Inflammatory macrophage (primary cell): ENCODE measurements around the gene PELI3.
"Not testable (repeated sequence)": the region's sequence is repeated elsewhere in the genome, so short reads cannot be mapped to it uniquely, and the experiment has no call there.

Source experiments
- DNase-seq, 2 donors: peaks; one replicate each; pipeline ENCODE4 v3.0.0-alpha.2; 2020 to 2022

The PELI3 gene

DNA sequence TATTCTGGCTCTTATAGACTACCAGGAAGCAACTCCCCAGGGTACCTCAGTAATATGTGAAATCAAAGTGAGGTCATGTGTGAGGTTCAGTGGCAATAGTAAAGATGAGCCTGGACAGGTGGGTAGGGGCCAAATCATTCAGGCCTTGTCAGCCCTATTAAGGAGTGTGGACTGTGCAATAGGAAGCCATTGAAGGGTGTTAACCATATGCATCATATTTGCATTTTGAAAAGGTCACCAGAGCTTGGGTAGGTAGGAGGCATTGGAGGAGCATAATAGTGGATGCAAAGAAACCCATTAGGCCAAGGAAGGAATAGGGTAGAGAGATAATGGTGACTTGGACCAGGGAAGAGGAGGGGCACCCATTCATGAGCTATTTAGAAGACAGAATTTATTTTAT, 19.7 kb upstream of the PELI3 start:
- DNase-seq, result no peak

DNA sequence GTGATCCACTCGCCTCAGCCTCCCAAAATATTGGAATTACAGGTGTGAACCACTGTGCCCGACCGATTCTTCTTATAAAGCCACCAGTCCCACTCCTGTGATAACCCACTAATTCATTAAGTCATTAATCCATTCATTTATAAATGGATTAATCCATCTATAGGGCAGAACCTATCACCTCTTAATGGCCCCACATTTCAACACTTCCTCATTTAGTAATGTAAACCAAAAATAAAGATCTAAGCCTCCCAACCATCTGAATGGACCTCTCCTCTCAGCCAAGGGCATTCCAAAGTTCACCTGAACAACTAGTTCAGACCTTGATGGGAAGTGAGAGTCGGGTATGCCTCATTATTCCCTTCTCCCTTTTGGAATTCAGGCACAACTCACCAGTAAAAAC, 18.2 kb upstream of the PELI3 start:
- DNase-seq, result no peak

DNA sequence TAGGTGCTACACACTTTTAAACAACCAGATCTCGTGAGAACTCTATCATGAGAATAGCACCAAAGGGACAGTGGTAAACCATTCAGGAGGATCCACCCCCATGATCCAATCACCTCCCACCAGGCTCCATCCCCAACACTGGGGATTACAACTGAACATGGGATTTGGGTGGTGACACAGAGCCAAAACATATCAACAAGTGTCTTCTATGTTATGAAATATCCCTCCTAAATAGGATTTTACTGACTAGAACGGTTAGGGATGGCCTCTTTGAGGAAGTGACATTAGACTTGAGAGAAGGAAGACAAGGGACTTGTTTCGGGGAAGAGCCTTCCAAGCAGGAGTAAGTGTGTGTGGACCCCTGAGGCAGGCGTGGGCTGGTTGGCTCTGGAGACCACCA, 16.1 kb upstream of the PELI3 start:
- peak; percentile 77 to 79 for DNase-seq

DNA sequence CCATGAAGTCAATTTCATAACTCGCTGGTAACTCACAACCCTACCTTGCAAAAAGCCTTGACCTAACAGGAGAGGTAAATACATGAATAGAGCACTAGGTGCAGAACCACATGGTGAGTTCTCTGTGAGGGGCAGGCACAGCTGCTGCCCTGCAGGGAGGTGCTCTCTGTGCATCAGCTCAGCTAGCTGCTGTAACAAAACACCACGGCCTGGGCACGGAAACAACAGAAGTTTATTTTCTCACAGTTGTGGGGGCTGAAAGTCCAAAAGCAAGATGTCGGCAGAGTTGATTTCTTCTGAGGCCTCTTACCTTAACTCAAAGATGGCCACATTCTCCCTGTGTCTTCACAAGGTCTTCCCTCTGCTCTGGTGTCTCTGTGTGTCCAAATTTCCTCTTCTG, 15.0 kb upstream of the PELI3 start:
- DNase-seq, result no peak

DNA sequence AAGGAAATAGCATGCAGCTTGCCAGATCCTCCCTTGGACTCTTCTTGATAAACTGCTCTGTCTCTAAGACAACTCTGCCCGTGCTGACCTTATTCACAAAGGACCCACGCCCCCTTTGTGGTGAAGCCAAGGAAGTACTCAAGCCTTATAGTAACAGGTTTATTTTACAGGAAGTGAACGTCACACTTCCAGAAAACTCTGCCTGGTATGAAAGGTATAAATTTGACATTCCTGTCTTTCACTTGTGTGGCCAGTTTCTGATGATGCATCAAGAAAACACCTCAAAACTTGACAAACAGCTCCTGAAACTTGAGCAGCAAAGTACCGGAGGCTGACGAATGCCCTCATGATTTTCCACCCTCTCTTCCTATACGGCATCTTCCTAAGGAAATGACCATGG, 12.5 kb upstream of the PELI3 start:
- DNase-seq, result no peak

DNA sequence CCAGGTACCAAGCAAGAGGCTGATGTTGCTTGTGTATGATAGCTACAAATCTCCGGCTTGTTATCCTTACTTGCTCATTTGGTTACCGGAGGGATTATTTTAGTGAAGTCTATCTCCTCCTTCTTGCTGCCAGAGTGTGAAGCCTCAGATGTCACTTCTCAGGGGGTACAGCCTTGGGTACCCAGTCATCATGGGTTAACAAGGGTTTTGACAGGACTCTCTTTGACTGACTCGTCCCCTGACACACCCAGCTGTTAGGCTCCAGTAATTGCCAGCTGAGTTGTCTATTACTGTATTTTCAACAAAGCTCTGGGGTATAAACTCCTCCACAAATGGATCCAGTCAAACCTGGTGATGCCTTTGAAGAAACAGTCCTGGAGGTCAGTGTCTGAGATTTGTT, 11.9 kb upstream of the PELI3 start:
- DNase-seq, result no peak

DNA sequence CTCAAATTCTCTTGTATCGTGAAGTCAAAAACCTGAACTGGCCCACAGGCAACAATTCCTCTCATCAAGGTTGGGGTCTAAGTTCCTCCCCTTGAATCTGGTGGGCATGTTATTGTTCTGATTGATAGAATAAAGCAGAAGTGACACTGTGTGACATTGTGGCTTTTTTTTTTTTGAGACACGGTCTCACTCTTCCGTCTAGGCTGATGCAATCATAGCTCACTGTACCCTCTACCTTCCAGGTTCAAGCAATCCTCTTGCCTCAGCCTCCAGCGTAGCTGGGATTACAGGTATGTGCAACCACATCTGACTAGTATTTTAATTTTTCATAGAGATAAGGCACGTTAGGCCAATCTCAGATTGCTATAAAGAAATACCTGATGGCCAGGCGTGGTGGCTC, 8.9 kb upstream of the PELI3 start:
- peak in 1 of 2 donors; percentile 27 for DNase-seq

DNA sequence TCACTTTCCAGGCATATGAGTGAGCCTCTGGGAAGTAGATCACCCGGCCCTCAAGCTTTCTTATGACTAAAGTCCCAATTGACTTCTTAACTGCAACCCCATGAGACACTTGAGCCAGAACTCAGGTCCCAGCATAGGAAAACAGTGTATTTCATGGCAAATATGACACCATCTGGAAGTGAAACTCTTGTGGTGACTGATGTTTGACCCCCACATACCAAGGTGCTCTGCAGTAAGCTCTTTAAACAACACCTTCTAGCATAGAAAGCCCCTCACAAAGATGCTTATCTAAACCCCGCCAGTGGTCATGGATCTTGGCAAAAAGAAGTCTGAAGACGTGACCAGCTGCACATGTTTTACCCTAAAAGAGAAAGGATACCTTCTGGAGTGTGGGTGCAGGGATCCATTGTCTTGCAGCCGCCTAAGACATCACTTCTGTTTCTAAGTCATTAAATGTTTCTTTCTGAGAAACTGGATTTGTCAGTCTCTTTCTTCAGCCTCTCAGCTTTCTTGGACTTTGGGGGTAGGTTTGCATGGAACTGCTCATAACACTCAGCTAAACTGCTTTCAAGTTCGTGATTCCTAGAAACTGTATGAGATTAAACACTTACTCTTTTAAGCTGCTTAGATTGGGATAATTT, 7.4 kb upstream of the PELI3 start:
- peak; percentile 37 to 56 for DNase-seq

DNA sequence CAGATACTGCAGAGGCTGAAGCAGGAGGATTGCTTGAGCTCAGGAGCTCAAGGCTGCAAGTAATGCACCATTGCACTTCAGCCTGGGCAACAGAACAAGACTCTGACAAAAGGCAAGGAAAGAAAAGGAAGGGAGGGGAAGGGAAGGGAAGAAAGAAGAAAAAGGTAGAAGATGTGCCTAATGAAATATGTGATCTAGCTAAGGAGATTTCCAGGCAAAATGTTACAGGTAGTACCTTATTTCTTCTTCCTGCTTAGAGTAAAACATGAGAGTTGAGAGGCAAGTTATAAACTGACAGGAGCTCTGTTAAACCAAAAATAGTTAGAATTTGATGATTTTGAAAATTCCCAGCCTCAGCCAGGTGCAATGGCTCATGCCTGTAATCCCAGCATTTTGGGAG, 4.7 kb upstream of the PELI3 start:
- DNase-seq, result no peak

DNA sequence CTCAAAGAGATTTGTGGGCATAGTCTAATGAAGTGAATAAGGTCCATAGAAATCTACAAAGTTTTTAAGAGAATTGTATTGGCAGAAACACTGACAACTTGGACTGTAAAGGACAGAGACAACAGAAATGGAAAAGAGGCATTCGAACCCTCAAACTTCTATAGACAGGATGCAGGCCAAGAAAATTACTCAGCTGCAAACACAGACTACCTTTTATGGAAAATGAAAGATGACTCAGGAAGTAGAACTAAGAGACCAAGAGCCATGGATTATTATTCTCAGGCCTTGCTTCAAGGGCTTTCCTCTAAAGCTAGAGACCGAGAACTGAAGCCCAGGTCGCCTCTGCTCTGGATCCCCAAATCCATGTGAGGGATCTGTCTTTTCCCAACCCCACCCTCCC, 3.8 kb upstream of the PELI3 start:
- no peak for DNase-seq

DNA sequence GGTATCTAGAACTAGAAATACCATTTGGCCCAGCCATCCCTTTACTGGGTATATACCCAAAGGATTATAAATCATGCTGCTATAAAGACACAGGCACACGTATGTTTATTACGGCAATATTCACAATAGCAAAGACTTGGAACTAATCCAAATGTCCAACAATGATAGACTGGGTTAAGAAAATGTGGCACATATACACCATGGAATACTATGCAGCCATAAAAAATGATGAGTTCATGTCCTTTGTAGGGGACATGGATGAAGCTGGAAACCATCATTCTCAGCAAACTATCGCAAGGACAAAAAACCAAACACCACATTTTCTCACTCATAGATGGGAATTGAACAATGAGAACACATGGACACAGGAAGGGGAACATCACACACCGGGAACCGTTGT, 2.6 kb upstream of the PELI3 start:
- DNase-seq, result not testable (repeated sequence)

DNA sequence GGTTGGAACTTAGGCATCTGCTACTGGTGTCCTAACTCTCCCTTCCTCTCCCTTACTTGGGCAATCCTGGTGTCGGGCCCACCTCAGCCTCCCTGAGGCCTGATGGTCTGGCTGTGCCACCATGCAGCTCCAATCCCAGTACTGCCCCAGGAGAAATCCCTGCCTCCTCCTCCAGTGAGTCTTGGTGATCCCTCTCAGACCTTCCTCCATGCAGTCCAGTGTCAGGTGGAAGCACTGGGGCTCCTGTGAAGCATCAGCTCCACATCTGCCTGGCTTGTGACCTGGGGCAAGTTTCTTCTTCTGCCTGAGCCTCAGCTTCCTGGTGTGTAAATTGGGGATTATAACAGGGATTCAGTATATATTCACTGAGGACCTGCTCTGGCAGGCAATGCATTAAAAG, 1.8 kb upstream of the PELI3 start:
- DNase-seq, result no peak

DNA sequence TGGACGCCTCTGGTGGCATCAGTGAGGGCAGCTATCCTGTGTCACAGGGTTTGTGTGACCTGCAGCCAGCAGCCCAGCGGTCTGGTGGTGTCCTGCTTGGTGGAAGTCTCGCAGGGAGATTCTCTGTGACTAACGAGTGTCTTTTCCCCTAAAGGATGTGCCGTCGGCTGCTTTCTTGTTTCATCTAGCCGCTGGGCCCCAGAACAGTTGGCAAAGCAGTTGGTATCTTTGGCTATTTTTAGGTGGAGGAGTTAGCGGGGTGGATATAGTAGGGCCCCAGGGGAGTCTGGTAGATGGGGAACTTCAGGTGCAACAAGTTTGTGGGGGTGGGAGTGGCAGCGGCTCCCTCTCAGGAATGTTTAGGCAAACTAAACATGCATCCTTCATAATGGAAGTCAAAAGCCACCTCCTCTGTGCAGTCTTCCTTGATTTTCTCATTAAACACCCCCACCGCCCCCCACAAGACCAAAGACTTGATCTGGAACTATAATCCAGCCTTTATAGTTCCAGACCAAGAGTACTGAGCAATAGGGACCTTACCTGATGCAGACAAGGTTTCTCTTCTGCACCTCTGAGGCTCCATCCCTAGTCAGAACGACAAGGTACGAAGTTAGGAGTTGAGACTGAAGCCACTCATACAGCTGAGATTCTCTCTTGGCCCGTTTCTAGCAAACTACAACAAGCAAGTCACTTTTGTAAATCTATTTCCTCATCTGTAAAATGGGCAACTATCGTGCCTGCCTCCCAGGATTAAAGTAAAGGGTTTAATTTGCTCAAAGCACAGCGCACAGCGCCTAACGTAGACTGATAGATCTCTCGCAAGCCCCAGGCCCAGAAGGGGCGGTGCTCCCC, 1.1 kb upstream of the PELI3 start:
- no peak for DNase-seq

DNA sequence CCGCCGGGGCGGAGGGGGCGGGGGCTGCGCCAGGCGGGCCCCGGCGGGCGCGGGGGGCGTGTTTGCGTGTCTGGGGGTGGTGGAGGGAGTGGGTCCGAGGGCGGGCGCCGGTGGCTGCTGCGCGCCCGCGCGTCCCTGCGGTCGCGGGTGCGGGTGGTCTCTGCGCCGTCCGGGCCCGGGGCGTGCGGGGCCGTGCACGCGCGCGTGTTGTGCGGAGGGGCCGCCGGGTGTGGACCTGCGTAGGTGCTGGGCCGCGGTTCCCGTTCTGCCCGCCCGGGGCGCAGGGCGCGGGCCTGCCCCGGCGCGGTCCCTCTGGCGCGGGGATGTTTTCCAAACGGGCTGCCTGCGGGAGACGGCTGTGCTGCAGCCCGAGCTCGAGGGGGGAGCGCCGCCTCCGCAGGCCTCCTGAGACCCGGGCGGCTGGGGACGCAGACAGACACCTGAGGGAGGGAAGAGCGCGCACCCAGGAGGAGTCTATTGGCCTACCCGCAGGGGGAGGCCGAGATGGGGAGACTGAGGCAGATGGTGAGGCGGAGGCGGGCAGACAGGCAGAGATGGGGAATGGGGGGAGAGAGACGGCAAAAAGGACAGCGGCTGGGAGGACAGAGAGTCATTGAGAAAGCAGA, 442 bp downstream of the PELI3 start:
- peak in 1 of 2 donors; percentile 31 for DNase-seq

DNA sequence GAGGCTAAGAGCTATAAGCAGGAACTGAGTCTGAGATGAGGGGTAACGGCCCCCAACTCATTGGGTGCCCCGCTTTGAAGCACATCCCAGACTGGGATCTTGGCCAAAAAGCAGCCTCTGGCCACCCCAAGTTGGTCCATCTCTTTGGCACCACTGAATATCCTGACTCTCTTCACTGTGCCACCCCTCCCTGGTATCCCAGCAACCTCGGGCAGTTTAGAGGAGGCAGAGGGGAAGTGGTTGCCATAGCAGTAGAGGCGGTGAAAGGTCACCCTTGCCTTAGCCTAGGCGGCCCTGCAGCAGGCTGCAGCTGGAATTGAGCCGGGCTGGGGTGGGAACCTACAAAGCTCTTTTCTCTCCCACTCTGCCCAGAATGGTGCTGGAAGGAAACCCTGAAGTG, 1.1 kb downstream of the PELI3 start:
- DNase-seq, result peak; percentile 84 to 85

DNA sequence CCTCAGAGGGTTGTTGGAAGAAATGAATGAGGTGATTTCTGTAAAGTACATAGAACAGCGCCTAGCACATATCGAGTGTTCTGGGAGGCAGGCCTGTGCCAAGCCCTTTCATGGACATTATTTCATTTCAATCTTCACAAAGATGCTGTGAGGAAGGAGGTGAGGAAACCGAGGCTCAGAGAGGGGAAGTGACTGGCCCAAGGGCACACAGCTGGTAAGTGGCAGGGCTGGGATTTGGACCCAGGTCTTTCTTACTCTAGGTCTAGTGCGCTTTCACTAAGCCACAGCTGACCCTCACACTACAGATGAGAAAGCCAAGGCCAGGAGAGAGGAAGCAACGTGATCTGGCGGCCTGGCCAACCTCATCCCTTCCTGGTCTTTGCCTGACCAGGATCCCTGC, 2.0 kb downstream of the PELI3 start:
- DNase-seq, result no peak

DNA sequence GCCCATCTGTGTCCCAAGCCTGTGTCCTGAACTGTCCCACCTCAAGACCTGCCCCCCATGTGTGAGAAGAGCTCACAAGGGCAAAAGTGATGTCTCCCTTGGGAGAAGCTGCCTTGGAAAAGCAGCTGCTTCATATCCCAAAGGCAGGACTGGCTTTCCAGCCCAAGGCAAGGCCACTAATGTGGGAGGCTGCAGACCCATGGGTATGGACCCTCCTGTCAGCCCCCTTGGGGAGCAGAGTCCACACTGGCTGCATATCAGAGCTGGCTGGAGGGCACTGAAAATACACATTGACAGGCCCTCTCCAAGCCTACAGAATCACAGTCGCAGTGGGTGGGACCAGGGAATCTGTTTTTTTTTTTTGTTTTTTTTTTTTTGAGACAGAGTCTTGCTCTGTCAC, 2.7 kb downstream of the PELI3 start:
- DNase-seq, result no peak

DNA sequence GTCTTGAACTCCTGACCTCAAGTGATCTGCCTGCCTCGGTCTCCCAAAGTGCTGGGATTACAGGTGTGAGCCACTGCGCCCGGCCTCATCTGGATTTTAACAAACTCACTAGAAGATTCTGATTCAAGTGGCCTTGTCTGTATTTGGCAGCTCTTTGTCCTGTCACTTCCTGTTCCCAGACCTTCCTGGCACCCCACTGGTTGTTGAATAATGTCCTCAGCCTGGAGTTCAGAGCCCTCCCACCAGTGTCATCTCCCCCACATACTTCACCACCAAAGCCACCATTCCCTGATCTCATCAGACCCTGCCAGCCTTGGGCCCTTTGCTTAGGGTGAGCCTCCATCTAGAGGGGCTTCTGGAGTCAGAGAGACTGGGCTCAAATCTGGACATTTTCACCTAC, 3.3 kb downstream of the PELI3 start:
- peak in 1 of 2 donors; percentile 21 for DNase-seq

DNA sequence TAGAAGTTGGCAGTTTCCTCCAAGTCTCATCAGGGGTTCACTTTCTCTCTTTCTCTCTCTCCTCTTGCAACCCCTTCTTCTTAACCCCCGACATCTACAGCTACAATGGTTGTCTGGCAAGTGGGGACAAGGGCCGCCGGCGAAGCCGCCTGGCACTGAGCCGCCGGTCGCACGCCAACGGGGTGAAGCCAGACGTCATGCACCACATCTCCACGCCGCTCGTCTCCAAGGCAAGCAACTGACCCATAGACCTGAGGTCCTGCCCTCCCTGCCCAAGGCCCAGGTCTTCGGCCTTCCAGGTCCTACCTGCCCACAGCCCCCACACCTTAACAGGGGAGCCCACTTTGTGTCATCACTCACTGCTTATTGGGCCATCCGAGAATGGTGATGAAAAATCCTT, 4.4 kb downstream of the PELI3 start:
- no peak for DNase-seq

DNA sequence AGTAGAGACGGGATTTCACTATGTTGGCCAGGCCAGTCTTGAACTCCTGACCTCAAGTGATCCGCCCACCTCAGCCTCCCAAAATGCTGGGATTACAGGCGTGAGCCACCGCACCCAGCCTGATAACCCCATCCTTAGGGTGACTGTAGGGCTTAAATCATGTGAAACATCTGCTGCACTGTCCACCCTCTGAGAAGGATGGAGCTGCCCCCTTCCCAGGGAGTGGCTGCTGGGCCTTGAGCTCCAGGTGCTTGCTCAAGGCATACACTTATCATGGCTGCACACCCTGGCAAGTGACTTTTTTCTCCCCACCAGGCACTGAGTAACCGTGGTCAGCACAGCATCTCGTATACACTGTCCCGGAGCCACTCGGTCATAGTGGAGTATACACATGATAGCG, 5.3 kb downstream of the PELI3 start:
- no peak for DNase-seq

DNA sequence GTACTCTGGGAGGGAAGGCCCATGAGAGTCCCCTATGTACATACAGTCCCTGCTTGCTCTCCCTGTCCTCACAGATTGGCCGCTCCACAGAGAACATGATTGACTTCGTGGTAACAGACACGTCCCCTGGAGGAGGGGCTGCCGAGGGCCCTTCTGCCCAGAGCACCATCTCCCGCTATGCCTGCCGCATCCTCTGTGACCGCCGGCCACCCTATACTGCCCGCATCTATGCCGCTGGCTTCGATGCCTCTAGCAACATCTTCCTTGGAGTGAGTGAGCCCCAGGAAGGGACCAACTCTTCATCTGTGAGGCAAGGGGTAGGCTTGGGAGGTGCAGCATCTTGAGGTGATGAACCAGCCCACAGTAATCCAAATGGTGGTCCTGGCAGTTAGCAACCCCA, 6.5 kb downstream of the PELI3 start:
- no peak for DNase-seq

DNA sequence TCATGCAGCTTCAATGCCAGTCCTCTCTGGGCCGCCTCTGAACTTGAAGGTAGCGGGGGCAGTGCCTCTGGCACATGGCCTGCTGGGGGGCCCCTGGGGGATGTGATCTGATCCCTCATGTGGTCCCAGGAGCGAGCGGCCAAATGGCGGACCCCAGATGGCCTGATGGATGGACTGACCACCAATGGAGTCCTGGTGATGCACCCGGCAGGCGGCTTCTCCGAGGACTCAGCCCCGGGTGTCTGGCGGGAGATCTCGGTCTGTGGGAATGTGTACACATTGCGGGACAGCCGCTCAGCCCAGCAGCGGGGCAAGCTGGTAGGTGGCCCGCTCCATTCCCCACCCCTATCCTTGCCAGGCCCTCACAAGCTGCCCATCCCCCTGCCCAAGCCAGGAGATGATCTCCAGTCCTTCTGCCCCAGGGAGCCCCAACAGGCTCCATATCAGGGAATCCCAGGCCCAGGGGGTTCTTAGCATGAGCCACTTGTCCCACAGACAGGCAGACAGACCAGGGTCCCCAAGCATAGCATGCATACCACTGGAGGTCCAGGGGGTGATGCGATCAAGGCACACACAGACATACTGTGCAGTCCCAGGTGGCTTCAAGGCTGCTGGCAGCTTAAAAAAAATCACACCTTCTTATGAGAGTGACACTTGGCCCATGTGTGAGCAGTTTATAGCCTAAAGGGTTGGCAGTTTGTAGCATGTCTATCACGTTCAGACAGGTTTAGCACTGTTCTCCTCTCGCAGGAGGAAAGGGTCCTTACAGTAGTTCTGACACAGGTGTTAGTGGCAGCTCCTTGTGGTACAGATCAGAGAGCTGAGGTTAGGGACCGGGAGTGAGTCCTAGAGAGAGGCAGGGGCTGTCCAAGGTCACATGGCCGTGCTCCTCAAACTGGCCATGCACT, 7.2 kb downstream of the PELI3 start:
- no peak for DNase-seq
